Gastroesophageal sphincter (tissue), 3 donors: ENCODE results near the gene UNCX.

ENCODE experiments used
- CTCF ChIP-seq, 4 experiments: fragments of 200-600 bp in 2 of 4; fragments of 450-650 bp in 2 of 4; sonication (generic) in 1 of 4; IDR thresholded peaks; one replicate each; pipeline ENCODE4 v1.5.1; 2017 to 2019; ENCODE audit warnings: antibody characterized with exemption in 4 of 4, mild to moderate bottlenecking in 2 of 4, moderate library complexity in 2 of 4
- EP300 ChIP-seq: sonication (generic); formaldehyde crosslinking; IDR thresholded peaks from one replicate; pipeline ENCODE4 v1.6.1; 2017; ENCODE audit warnings: antibody characterized with exemption, mild to moderate bottlenecking
- POLR2A ChIP-seq, 2 donors: fragments of 450-650 bp; IDR thresholded peaks; one replicate each; pipeline ENCODE4 v1.6.1; 2017; ENCODE audit warnings: antibody characterized with exemption in 2 of 2, mild to moderate bottlenecking in 2 of 2, moderate library complexity in 1 of 2
- POLR2AphosphoS5 ChIP-seq: sonication (generic); formaldehyde crosslinking; IDR thresholded peaks from one replicate; pipeline ENCODE4 v1.6.1; 2017; ENCODE audit warnings: antibody characterized with exemption

- no peak for TF ChIP-seq EP300
- TF ChIP-seq CTCF (IDR thresholded peaks at IDR 0.05), result no peak
- TF ChIP-seq POLR2AphosphoS5, result no peak
- no peak for TF ChIP-seq POLR2A (IDR thresholded peaks at IDR 0.05)
These were observed 45.9 kb downstream of the UNCX start for GRCh38 chr7:1278543-1278942.
